GM12801 (cell line): ENCODE measurements around the gene ANO5.

Source experiments
- TF ChIP-seq, protein P1 (sequence below): IDR thresholded peaks from one replicate; pipeline ENCODE4 v1.5.1; 2011; ENCODE audit warnings: control low read depth; ENCODE audit not compliant: insufficient read length; ENCODE audit errors: extremely low read depth

ANO5 gene

DNA sequence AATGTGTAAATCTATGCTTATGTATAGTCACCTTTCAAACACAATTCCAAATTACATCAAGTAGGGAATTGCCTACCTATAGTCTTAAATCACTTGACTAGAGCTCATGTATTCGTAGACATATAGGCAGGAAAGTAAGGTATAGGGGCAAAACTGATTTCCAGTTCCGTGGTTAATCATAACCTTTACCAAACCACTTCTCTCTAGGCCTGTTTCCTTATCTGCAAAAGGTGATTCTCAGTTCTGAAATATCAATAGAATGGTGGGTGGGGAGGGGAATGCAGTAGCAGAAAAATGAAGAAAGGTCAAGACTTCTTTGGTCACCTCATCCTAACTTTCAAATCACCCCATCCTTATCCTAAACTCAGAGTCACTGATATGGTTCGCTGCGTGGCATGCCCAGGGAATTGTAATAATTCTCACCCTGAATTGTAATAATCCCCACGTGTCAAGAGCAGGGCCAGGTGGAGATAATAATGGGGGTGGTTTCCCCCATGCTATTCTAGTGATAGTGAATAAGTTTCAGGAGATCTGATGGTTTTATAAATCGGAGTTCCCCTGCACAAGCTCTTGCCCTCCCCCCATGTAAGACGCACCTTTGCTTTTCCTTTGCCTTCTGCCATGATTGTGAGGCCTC, 1.9 kb upstream of the ANO5 start:
- TF ChIP-seq, protein P1, sequence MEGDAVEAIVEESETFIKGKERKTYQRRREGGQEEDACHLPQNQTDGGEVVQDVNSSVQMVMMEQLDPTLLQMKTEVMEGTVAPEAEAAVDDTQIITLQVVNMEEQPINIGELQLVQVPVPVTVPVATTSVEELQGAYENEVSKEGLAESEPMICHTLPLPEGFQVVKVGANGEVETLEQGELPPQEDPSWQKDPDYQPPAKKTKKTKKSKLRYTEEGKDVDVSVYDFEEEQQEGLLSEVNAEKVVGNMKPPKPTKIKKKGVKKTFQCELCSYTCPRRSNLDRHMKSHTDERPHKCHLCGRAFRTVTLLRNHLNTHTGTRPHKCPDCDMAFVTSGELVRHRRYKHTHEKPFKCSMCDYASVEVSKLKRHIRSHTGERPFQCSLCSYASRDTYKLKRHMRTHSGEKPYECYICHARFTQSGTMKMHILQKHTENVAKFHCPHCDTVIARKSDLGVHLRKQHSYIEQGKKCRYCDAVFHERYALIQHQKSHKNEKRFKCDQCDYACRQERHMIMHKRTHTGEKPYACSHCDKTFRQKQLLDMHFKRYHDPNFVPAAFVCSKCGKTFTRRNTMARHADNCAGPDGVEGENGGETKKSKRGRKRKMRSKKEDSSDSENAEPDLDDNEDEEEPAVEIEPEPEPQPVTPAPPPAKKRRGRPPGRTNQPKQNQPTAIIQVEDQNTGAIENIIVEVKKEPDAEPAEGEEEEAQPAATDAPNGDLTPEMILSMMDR = no peak

DNA sequence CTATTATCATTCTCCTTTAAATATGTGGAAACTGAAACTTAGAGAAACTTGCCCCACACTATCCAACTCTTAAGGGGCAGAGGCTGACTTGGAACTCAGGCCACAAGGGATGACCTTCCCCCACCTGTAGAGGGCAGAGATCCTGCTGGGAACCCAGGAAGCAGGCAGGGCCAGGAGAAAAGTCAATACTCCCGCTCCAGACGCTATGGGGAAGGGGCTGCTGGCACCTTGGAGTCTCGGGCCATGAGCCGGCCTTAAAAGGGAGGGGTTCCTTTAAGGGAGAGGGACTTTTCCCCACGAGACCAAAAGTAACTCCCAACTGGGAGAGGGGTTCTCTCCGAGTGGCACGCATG, 620 bp upstream of the ANO5 start:
- TF ChIP-seq, protein P1 = no peak

DNA sequence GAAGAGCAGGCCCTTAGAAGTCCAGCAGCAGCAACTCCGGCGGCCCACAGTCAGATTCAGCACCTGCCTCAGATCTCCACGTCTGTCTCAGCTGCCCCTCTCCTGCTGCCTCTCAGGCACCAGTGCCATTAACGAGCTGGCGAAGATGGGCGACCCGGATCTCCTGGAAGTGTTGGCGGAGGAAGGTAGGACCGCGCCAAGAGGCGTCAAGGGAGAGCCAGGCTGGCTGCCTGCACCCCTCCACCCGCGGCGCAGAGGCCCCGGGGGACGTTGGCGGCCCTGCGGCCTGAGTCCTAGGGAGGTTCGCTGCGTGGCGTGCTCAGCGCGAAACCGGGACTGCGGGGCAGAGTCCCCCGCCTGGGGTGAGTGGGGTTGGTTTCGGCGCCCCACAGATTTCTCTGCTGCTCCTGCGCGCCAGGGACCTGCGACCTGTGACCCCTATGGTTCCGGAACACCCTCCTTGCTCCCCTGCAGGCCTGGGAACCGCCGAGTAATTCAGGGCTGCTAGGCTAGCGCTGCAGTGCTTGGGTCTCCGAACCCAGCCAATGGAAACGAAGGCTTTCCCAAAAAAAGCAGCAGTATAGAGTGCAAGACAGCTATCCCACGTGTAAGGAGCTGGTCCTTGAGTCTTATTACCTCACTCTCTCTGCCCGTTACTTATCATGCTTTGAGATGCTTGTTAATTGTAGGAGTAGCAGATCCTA, 615 bp downstream of the ANO5 start:
- TF ChIP-seq, protein P1 = no peak

DNA sequence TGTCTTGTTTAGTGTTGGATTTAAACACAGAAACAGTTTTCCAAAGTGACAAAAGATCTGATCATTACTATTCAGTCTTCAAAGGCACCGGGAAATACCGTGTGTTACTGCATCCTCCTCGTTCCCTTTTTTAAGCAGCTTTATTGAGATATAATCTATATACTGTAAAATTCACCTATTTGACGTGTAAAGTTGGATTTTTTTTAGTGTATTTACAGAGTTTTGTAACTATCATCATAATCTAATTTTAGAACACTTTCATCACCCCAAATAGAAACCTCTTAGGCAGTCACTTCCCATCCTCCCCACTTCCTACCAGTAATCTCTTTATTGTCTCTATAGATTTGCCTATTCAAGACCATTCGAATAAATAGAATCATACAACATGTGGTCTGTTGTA, 1.4 kb downstream of the ANO5 start:
- TF ChIP-seq, protein P1 = no peak

DNA sequence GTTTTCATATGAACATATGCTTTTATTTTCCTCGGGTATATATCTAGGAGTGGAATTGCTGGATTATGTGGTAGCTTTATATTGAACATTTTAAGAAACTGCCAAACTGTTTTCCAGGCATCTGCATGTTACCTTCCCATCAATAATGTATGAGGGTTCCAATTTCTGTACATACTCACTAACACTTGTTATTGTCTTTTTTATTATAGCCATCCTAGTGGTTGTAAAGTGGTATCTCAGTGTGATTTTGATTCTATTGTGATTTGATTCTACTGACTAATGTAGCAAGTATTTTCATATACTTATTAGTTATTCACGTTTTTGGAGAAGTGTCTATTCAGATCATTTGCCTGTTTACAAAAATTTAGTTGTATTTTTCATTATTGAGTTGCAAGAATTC, 2.0 kb downstream of the ANO5 start:
- TF ChIP-seq, protein P1 = no peak

DNA sequence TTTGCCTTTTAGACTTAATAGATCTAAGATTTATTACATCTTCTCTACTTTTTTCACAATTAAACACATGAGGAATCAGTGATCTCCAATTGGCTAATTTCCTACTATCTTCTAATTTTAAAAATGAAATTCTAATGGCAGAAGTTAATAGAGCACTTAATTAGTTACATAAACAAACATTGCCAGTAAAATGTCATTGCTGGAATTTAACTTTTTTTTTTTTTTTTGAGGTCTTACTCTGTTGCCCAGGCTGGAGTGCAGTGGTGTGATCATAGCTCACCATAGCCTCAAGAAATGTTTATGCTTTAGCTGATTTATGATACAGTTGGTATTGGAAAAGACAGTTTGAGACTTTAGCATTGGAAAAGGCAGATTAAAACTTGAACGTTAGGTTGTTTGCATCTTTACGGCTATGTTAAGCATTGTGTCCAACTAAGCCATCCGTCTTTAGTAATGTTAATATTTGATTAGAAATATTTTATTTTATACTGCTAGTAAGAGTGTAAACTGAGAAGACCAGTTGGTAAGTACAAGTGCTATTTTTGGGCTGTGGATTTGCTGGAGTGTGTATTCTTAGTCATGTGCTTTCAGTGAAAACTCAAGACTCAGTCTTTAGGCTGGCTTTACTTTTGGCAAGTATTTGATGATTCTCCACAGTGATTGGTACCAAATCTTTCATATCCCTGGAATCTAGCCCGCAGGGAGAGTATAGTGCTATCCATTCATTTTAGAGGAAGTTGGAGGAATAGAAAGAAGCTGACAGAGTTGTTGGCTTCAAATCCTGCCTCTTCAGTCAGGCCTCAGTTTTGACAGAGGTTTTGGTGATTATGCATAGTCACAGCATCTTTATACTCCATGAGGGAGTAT, 4.5 kb downstream of the ANO5 start:
- TF ChIP-seq, protein P1 = no peak

DNA sequence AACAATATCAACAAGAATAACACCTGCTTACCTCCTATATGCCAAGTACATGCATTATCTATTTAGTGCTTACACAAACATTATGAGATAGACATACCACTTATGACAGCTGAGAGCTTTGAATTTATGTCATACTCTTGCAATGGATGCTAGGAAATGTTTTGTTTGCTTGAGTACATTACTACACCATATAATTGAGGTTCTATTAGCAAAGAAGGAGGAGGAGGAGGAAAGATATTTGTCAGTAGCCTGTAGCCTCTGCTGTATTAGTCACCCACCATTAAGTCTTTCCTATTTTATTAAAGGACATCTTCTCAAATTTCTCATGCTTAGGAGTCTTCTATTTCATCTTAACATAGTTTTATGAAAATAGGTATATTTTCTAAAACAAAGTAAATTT, 6.4 kb downstream of the ANO5 start:
- TF ChIP-seq, protein P1 = no peak
